ENCODE results near the gene TMEM200B.
A peak's percentile ranks its signal among the peaks of the same experiment; 100 is the strongest.
"Not testable (repeated sequence)": the region's sequence is repeated elsewhere in the genome, so short reads cannot be mapped to it uniquely, and the experiment has no call there.

The TMEM200B gene

DNA sequence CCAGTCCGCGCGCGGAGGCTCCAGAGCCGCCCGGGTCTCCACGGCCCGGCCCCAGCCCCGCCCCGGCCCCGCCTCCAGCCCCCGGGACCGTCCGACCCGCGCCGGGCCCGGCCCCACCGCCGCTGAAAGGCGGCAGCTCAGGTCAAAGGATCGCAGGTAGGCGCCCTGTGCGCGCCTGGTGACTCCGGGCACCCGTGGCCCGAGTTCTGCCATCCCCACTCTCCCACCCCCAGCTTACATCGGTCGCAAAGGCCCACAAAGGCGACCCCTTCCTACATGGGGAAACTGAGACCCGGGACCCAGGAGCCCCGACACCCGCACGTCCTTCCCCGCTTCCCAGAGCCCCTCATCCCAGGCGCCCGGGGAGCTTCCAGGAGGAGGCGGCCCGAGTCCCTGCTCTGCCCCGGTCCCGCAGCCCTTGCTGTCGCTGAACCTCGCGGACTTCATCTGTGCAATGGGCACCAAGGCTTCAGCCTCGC lies at the start of gene TMEM200B:
TSS of gene TMEM200B (minus strand) at position 17 of the 479 bp plus-strand sequence. CDS start 2,075 bp downstream, outside the sequence.
- DNase-seq = peak in 1 of 2 experiments; percentile 13

DNA sequence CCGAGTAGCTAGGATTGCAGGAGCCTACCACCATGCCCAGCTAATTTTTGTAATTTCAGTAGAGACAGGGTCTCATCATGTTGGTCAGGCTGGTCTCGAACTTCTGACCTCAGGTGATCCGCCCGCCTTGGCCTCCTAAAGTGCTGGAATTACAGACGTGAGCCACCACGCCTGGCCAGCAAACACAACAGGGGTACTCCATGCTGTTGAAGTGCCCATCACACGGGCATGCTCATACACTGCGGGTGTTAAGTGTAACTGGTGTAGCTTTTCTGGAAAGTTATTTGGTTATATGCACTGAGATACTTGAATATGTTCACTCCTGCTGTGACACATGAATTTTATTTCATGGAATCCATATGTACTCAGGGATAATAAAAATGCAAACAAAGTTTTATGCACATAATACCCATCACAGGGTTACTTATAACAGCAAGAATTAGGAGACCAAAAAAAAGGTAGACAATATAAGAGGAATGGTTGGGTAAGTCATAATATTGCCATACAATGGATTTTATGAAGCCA lies 48.8 kb upstream of the TMEM200B start:
- DNase-seq = no peak

DNA sequence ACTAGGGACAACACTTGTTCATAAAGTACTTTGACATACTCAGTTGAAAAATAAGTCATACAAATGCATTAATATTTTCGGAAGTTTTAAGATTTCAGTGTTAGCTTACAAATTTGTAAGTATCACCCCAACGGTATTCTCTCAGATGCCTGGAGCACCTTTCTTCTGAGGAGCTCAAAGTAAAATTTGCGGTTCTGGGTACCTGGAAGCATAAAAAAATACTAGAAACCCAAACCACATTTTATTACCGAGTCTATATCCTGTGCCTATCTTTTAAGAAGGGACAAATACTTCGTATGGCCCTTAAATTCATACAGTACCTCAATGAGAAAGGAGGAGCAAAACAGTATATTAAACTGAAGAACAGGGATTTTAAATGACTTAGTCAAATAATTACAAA lies 47.8 kb upstream of the TMEM200B start:
- no peak for DNase-seq

DNA sequence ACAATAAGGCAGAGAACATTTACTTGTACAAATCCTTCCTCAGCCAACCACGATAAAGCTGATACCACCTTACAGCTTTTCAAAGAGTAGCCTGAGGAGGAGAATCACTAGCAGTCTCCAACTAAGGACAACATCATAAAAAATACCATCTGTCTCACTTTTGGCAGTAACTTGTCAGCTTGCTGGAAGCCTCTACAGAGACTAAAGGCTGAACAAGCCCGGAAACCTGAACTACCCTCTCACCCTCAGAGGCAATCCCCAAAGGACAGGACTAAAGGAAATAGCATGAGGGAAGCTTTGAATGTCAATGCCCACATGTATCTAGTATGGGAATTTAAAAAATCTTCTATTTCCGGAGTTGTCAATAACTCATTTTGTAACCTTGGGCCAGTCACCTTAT lies 47.4 kb upstream of the TMEM200B start:
- DNase-seq = no peak

DNA sequence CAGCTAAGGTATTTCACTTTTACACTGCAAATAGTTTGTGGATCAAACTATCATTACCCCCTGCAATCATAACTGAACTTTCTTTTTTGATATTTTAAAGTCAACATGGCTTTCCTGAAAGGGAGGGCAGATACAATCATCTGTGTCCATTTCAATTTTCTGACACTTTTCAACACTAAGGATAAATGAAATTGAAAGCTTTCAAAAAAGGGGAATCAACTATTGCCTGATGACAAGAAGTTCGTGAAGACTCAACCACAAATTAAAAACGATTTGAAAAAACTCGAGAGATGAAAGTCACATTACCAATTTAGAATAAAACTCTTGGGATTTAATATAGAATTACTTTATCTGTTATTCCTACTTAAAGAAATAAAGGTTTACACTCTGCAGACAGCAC lies 46.3 kb upstream of the TMEM200B start:
- DNase-seq = no peak

DNA sequence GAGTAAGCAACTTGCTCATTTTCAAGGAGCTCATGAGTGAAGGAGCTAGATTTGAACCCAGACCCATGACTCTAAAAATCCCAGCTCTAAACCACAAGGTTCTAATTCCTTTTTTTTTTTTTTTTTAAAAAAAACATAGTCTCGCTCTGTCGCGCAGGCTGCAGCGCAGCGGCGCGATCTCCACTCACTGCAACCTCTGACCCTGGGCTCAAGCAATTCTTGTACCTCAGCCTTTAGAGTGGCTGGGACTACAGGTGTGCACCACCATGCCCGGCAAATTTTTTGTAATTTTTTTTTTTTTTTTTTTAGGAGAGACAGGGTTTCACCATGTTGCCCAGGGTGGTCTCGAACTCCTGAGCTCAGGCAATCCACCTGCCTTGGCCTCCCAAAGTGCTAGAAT lies 44.2 kb upstream of the TMEM200B start:
- DNase-seq = no peak

DNA sequence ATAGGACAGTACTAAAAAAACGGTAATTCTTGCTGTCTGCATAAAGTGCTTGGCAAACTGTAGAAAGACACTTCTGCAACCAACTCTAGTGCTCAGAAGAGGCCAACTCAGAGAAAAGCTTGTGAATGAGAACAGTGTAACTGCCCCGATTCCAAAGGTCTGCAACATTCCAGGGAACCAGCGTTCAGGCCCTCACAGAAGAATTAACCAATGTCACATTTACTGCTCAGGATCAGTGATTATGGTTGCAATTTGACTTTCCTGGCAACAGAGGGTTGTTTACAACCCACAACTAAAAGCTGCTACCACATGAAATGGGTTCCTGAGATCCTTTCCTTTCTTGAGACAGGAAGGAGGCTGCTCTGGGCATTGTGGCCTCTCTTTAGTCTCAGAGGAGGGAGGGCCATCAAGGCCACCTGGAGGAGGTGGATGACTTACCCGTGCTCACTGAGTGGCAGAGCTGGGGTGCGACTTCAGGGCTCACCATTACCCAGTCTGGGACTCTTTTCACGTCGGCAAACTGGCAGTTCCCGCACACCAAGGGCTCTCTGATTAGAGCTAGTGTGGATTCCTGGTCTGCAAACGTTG lies 42.7 kb upstream of the TMEM200B start:
- DNase-seq = no peak

DNA sequence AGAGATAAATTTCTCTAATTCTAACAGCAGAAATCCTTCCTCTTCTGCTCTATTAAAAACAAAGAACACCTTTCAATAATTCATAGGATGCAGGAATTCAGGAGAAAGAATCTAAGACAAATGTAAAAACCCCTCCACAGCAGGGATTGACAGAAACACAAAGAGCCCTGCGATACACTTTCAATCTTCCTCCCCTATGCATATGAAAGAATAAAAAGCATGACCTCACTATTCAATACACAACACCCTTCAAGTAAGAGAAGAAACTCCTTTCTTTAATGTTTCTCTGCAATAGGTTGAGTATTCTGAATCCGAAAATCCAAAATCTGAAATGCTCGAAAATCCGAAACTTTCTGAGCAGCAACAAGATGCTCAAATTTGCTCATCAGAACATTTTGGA lies 40.9 kb upstream of the TMEM200B start:
- no peak for DNase-seq

DNA sequence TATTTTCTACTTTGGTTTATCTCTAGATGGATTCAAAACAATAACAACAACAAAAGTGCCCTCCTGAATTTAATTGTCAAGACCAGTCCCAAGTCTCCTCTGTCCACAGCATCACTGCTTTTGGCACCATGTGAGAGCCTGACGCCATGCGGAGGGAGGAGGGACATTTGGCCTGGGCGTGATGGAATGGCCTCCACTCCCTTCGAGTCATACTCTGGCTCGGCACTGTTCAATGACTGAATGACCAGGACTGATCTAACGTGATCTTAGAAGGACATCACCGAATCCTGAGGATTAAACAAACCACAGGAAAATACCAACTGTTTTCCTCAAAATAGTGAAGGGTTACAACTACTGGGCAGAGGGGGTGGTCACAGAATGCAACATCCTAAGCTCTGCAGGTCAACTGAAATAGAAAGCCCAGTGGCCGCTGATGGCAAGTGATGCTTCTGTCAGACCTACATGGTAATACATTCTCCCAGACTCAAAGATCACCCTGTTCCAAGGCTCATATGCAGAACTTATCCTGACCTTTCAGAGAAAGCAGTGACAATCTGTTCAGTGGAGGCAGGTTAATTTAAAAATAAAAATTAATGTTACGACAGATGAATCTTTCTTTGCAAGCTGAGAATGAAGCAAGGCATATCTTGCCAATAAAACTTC lies 38.9 kb upstream of the TMEM200B start:
- no peak for DNase-seq

DNA sequence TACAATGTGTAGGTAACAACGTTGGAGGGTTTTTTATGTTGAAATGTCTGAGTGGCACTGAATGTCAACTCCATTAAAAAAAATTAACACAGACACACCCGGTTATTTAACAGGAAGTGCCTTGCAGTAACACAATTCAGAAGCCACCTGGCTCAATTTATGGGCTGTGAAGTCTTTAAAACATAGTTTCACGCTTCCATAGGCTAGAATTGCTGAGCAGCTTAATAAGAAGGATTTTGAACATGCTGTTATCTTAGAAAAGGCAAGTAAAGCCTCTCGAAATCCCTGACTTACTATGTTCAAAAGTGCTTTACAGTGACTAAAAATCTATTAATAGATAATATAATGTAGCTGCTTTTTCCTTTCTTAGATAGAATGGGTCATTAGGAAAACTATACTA lies 38.3 kb upstream of the TMEM200B start:
- DNase-seq = no peak

DNA sequence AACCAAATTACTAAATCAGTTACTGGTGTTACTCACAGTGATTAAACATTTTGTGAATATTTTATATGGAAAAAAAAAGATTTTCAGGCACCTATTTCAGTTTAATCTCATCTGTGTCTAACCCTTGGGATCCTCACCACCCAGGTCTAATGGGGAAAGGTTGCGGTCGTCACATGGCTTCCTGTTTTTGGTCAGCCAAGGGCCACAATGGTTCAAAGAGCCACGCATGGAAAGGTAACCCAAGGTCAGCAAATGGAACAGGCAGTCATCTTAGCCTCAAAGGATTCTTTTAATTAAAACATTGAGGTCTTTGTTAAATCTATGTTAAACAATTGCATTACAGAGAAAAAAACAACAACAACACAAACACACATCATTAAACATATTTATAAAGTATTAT lies 36.1 kb upstream of the TMEM200B start:
- no peak for DNase-seq

DNA sequence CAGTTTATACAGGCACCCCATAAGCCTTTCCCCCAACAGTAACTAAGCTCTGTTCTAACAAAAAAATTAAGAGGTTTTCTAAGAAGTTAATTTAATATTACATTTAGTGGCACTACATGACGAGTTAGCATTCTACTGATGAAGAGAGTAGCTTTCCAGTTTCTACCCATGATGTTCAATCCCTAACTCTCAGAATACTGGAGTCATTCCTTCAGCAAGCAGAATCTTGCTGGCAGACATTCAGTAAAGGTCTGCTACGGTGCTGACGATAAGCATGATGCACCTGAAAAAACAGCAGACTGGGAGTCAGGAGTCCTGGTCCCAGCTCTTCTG lies 33.5 kb upstream of the TMEM200B start:
- no peak for DNase-seq

DNA sequence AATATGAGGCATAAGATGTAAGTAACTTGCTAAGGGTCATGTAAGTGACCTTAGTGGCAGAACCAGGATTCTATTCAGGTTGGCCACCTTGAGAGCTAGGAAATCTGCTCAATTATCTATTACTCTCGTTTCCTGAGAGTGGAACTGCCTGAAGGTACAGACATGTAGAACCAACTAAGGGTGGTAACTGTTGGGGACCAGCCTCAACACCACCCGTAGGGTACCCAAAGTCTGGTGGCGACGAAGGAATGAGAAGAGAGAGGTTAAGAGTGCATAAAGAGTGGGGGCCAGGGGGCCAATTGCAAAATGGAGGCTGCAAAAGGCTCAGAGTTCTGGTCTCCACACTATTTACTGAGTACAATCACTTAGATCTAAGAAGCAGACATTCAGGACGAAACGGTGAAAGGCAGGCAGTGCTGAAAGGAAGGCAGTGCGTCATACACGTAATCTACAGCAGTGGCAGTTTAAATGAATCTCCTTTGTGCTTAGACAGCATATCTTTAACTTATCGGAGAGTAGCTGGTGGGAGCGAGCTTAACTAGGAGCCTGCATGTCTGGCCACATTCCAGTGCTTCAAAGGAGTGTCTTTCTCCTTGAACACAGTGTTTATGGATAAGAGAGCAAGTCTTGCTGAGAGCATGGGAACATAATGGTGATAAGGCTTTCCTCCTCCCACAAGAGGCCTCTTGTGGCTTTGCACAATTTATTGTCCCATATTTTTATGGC lies 33.0 kb upstream of the TMEM200B start:
- DNase-seq = no peak

DNA sequence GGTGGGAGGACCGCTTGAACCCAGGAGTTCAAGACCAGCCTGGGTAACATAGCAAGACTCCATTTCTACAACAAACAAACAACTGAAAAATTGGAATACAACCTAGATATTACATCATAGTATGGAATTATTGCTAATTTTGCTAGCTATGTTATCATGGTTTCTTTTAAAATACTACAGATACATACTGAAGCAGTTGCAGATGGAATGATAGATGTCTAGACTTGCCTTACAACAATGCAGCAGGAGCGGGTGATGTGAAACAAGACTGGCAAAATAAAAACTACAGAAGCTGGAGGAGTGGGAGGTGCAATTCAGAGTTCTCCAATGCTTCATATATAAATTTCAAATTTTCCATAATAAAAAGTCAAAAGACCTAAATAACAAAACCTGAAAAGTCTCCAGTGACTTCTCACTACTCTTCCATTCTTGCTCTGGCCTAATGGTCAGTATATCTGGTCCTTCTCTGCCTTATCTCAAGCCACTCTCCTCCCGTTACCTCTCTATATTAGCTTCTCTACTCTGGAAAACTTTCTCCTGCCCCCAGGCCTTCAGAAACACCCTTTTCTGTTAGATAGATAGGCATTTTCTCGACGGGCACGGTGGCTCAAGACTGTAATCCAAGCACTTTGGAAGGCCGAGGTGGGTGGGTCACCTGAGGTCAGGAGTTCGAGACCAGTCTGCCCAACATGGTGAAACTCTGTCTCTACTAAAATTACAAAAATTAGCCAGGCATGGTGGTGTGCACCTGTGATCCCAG lies 28.5 kb upstream of the TMEM200B start:
- DNase-seq = no peak

DNA sequence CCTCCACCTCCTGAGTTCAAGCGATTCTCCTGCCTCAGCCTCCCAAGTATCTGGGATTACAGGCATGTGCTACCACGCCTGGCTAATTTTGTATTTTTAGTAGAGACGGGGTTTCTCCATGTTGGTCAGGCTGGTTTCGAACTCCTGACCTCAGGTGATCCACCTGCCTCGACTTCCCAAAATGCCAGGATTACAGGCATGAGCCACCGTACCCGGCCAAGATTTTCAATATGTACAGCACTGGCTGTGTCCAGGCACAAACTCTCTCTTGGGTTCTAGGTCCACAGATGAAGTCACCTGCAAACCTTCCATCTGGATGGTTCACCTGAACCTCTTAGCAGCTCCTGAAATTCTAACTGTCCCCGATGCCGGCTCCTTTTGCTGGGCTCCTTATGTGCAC lies 26.6 kb upstream of the TMEM200B start:
- DNase-seq = not testable (repeated sequence)

DNA sequence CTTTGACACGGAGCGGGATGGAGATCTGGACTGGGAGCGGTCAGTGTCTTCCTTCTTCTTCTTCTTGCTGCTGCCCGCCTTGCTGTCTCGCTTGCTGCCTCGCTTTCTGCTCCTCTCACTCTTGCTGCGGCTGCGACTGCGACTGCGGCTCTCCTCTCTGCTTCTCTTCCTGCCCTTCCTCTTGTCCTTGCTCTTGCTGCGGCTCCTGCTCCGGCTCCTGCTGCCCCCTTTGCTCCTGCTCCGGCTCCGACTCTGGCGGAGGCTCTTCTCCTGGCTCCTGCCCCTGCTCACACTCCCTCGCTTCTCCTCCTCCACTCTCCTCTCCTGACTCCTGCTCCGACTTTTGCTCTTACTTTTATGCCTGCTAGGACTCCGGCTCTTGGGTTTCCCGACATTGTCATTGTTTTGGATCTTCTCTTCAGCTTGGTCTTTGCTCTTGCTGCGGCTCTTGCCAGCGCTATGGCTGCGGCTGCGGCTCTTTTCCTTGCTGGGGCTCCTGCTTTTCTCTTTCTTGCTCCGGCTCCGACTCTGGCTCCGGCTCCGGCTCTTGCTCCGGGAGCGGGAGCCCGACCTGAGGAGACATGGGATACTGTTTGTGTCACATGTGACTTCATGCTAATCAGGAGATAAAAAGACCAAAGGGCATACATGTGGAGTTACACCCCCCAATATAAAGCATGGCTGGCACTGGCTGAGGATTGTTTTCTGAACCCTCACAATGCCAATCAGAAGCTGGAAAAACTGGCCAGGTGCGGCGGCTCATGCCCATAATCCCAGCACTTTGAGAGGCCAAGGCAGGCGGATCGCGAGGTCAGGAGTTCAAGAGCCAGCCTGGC lies 25.2 kb upstream of the TMEM200B start:
- DNase-seq = no peak

DNA sequence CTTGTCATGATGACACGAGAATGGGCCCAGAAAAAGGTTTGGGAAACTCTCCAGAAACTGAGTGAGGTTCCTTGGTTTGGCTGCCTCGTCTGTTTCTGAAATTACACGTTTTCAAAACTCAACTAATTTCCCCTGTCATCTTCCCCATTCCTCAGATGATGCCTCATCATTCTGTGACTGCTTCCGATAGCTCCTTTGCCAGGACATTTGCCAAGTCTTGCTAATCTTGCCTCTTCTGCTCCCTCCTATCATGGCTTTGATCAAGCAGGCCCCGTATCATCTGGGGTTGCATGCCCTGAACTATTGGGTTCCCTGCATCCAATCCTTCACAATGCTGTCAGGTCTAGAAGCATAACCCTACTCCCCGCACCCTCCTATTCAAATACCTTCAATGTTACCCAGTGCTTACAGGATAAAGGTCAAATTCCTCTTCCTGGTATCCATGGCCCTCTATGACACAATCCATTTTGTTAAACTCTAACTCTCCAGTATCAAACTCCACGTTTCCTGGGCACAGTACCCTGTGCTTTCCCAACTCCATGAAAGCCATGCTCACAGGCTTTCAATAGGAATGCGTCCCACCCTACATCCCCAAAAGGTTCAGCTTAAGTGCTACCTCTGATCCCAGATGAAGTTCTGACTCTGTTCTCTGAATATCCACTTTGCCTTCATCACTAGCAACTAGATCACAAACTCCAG lies 22.2 kb upstream of the TMEM200B start:
- DNase-seq = no peak

DNA sequence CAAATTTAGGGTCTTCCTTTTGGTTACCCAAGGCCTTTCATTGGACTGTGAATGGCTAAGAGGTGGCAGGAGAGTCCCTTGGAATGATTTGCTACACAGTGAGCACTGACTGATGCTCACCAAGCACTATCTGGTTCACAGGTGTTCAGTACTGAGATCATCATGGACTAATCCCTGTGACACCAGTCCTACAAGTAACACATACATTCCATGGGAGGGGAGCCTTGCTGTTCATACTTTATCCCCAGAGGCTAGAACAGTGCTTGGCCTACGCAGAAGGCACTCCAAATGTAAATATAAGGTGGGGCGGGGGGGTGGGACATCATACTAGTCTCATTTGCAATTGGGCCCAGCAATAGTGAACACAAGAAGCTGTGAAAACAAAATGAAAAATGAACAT lies 20.5 kb upstream of the TMEM200B start:
- no peak for DNase-seq

DNA sequence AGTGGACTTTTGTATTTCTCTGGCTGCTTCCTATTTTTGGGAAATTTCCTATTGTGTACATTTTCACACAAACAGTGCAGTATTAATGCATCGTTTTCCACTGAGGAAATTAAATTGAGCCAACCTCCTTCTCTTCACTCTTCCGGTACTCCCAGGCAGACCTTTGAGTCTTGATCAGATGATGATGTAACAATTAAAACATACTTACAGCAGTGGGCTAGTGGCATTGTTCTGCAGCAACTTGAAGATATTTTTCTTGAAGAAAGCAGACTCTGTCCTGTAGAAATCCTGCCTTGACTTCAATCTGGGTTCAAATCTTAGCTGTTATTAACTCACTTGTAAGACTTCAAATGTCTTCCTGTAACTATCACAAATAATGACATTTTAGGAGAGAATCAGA lies 19.0 kb upstream of the TMEM200B start:
- no peak for DNase-seq

DNA sequence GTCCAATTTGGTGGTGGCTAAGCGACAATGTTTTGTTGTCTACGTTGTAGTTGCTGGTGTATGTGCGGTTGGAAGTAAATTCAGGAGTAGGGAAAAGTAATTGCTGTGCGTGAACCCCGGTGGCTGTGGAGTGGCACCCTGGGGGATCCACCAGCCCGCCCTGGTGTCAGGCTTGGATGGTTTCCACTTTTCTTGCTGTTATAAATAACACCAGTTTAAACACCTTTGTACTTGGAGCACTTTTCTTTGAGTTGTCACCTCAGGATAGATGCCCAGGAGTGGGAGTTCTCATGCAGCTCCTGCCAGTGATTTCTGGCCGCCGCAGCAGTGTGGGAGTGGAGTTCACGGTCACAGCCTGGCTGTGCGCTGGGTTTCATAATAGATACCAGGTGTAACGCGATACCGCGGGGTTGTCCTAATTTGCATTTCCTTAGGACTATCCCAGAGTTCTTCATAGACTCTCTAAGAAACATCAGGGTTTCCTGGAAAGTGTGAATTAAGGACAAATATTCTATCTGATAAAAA lies 12.8 kb upstream of the TMEM200B start:
- no peak for DNase-seq

DNA sequence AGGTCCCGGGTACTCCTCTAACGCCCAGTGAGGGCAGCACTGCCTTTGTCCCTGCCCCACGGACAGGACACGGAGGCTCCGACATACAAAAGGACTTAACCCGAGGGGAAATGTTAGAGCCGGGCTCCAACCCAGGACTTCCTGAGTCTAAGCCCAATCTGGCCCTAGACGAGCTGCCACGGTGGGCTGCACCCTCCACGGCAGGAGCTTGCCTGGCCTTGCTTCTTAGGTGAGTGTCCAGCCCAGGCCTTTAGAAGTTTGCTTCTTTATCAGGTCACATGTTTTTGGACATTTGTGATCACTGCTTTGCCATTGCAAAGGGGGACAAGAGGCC lies 11.0 kb upstream of the TMEM200B start:
- DNase-seq = no peak

All from stimulated activated CD4-positive, alpha-beta T cell treated with anti-CD3 and anti-CD28 coated beads, Interleukin-4, amount 100 ng/mL, for 4 hours (primary cell).